Neural progenitor cell (in vitro differentiated cells): ENCODE data around the gene USP25.

ENCODE experiments used
- EZH2phosphoT487 ChIP-seq: fragments of 200-600 bp; sonication (generic); IDR thresholded peaks from 2 replicates; pipeline ENCODE4 v1.6.1; 2017; ENCODE audit warnings: antibody characterized with exemption
- TF ChIP-seq, protein P1 (sequence below): fragments of 200-600 bp; sonication (generic); IDR thresholded peaks from 2 replicates; pipeline ENCODE4 v1.5.1; 2017; ENCODE audit warnings: antibody characterized with exemption, mild to moderate bottlenecking

DNA sequence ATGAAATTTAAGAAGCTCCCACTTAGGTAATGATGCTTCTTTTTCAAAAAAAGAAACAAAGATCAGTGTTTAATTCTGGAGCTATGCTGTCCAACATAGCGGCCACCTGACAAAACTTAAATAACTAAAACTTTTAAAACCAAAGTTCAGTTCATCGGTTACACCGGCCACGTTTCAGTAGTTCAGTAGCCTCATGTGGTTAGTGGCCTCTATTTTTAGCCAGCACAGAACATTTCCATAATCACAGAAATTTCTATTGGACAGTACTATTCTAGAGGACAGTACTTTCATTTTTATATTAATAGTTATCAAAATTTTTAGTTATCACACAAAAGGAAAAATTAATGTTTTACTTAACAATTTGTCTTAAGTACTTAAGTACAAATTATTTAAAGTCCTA is 141.0 kb downstream of the USP25 start:
- TF ChIP-seq, protein P1, sequence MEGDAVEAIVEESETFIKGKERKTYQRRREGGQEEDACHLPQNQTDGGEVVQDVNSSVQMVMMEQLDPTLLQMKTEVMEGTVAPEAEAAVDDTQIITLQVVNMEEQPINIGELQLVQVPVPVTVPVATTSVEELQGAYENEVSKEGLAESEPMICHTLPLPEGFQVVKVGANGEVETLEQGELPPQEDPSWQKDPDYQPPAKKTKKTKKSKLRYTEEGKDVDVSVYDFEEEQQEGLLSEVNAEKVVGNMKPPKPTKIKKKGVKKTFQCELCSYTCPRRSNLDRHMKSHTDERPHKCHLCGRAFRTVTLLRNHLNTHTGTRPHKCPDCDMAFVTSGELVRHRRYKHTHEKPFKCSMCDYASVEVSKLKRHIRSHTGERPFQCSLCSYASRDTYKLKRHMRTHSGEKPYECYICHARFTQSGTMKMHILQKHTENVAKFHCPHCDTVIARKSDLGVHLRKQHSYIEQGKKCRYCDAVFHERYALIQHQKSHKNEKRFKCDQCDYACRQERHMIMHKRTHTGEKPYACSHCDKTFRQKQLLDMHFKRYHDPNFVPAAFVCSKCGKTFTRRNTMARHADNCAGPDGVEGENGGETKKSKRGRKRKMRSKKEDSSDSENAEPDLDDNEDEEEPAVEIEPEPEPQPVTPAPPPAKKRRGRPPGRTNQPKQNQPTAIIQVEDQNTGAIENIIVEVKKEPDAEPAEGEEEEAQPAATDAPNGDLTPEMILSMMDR = no peak
- TF ChIP-seq EZH2phosphoT487 = no peak
